Right atrium auricular region (tissue), 2 donors: Measurements from ENCODE around the gene CLCN2. TPM values are rescaled to one million over a fixed set of nuclear protein-coding genes. Genes with fewer than 3 reads are reported as not detected.

Experiments
- DNase-seq: peaks from one replicate; pipeline ENCODE4 v3.0.0-alpha.2; 2019; ENCODE audit warnings: low spot score
- H3K27ac ChIP-seq, 2 donors: fragments of 200-600 bp; sonication (generic); 1 replicate in 1 of 2; 2 replicates in 1 of 2; pipeline ENCODE4 v1.5.1; 2016 to 2019
- H3K27me3 ChIP-seq, 2 donors: fragments of 200-600 bp; sonication (generic); one replicate each; pipeline versions ENCODE4 v1.5.1 to v1.6.0; 2017 to 2019
- H3K36me3 ChIP-seq: fragments of 200-600 bp; sonication (generic); one replicate; pipeline ENCODE4 v1.5.1; 2016
- H3K4me1 ChIP-seq, 2 donors: fragments of 200-600 bp; sonication (generic); one replicate each; pipeline versions ENCODE4 v1.5.1 to v1.6.0; 2017 to 2019
- H3K4me3 ChIP-seq, 2 donors: fragments of 200-600 bp; sonication (generic); 1 replicate in 1 of 2; 2 replicates in 1 of 2; pipeline ENCODE4 v1.5.1; 2017 to 2019; ENCODE audit warnings: mild to moderate bottlenecking in 1 of 2, moderate library complexity in 1 of 2
- H3K9me3 ChIP-seq, 2 donors: fragments of 200-600 bp; sonication (generic); one replicate each; pipeline ENCODE4 v1.5.1; 2019
- total RNA-seq, 2 donors: library from RNA; depleted of rRNA; stranded (reverse); fragments of >200 nt; gene quantifications; one replicate each; pipeline ENCODE4 v1.1.0, GENCODE V29; 2016
- TF ChIP-seq, protein P1 (sequence below), 2 donors: fragments of 200-600 bp; sonication (generic); IDR thresholded peaks; one replicate each; pipeline ENCODE4 v1.5.1; 2019; ENCODE audit warnings: antibody characterized with exemption in 2 of 2

The CLCN2 gene
- total RNA-seq, 2 donors from 2014 or later: 1.3 to 2.7 TPM

DNA sequence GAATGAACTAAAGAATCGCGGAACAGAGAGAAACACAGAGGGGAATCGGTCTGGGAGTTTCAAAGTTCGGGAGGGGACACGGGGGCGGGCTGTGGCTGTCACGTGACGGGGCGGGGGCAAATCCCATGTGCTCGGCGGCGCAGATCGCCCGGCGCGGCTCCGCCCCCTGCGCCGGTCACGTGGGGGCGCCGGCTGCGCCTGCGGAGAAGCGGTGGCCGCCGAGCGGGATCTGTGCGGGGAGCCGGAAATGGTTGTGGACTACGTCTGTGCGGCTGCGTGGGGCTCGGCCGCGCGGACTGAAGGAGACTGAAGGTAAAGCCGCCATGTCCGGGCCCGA is 47.1 kb downstream of the CLCN2 start, which contains the start of gene EIF4G1:
Gene EIF4G1, plus strand, starts transcription at position 244 of the 337 bp plus-strand sequence. CDS start 1,191 bp downstream, outside the sequence.
- TF ChIP-seq, protein P1, sequence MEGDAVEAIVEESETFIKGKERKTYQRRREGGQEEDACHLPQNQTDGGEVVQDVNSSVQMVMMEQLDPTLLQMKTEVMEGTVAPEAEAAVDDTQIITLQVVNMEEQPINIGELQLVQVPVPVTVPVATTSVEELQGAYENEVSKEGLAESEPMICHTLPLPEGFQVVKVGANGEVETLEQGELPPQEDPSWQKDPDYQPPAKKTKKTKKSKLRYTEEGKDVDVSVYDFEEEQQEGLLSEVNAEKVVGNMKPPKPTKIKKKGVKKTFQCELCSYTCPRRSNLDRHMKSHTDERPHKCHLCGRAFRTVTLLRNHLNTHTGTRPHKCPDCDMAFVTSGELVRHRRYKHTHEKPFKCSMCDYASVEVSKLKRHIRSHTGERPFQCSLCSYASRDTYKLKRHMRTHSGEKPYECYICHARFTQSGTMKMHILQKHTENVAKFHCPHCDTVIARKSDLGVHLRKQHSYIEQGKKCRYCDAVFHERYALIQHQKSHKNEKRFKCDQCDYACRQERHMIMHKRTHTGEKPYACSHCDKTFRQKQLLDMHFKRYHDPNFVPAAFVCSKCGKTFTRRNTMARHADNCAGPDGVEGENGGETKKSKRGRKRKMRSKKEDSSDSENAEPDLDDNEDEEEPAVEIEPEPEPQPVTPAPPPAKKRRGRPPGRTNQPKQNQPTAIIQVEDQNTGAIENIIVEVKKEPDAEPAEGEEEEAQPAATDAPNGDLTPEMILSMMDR (IDR thresholded peaks at IDR 0.05): no peak
- H3K36me3 ChIP-seq: peaks cover 11% of the 10 kb centered on the region
- no peaks in the 10 kb centered on the region for H3K9me3 ChIP-seq
- peak within 1 kb of the TSS; percentile 76 to 77 for H3K4me3 ChIP-seq
- peak; percentile 94 for DNase-seq
- H3K4me1 ChIP-seq: peaks cover 0 to 44% of the 10 kb centered on the region in 2 donors
- H3K27ac ChIP-seq: peak within 1 kb of the TSS; percentile 92 to 96
- no peaks in the 10 kb centered on the region for H3K27me3 ChIP-seq

DNA sequence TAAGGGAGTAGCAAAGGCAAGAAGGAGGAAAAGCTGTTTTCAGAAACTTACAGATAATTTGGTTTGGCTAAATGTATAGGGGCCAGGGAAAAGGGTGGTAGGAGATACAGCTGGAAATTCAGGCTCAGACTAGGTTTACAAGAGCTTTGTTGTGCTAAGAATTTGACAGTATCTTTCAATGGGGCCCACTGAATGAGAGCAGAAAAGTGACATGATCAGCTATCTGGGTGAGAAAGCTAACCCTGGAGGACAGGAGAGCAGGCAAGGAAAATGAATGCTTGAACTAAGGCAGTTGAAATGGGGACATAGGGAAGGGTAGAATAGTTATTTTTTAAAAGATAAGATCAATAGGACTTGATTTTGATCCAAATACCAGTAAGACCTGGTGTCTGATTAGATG is 49.8 kb downstream of the CLCN2 start:
- H3K4me1 ChIP-seq: peaks cover 0 to 18% of the 10 kb centered on the region in 2 donors
- H3K27me3 ChIP-seq: no peaks in the 10 kb centered on the region
- H3K36me3 ChIP-seq: peaks cover 26% of the 10 kb centered on the region
- DNase-seq: no peak
- no peaks in the 10 kb centered on the region for H3K9me3 ChIP-seq
- no peak overlapping the region for H3K4me3 ChIP-seq
- H3K27ac ChIP-seq: no peak overlapping the region
- TF ChIP-seq, protein P1 (IDR thresholded peaks at IDR 0.05): no peak

DNA sequence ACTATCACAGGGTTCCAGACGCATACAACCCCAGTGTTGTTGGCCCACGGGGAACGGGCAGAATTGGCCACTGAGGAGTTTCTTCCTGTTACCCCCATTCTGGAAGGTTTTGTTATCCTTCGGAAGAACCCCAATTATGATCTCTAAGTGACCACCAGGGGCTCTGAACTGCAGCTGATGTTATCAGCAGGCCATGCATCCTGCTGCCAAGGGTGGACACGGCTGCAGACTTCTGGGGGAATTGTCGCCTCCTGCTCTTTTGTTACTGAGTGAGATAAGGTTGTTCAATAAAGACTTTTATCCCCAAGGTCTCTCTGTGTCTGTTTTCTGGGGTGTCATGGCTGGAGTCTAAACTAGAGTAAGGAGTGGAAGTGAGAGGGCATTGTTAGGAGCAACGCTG is 52.7 kb downstream of the CLCN2 start:
- Histone ChIP-seq H3K4me1 (peaks cover 0 to under 1% of the 10 kb centered on the region in 2 donors), H3K9me3 (no peaks in the 10 kb centered on the region), H3K4me3 (no peak overlapping the region), H3K27me3 (no peaks in the 10 kb centered on the region), H3K36me3 (peaks cover 53% of the 10 kb centered on the region), H3K27ac (no peak overlapping the region)
- TF ChIP-seq, protein P1 (IDR thresholded peaks at IDR 0.05): no peak
- no peak for DNase-seq

- Histone ChIP-seq H3K9me3 (no peaks in the 10 kb centered on the region), H3K4me1 (no peaks in the 10 kb centered on the region), H3K4me3 (no peak overlapping the region), H3K27ac (no peak overlapping the region), H3K27me3 (no peaks in the 10 kb centered on the region), H3K36me3 (peaks cover 61% of the 10 kb centered on the region)
- TF ChIP-seq, protein P1 (IDR thresholded peaks at IDR 0.05): no peak
- no peak for DNase-seq
Observed at GRCh38 chr3:184307915-184308314, 53.5 kb downstream of the CLCN2 start.

- peaks cover 76% of the 10 kb centered on the region for H3K36me3 ChIP-seq
- DNase-seq: no peak
Observed at GRCh38 chr3:184306341-184306972, 54.9 kb downstream of the CLCN2 start.

More at GRCh38 chr3:184306341-184306972, 54.9 kb downstream of the CLCN2 start:
- Histone ChIP-seq H3K4me3 (no peak overlapping the region), H3K27me3 (no peaks in the 10 kb centered on the region), H3K4me1 (no peaks in the 10 kb centered on the region), H3K27ac (no peak overlapping the region), H3K9me3 (no peaks in the 10 kb centered on the region)
- TF ChIP-seq, protein P1 (IDR thresholded peaks at IDR 0.05): no peak
